GM19438 (cell line): ENCODE data around the gene KIF4B.
"Not testable (repeated sequence)": the region's sequence is repeated elsewhere in the genome, so short reads cannot be mapped to it uniquely, and the experiment has no call there.

ENCODE experiments used
- ATAC-seq: cut with Tn5 transposase; IDR thresholded peaks from one replicate; pipeline ENCODE4 v1.9.1; 2021; ENCODE audit warnings: low read depth; ENCODE audit not compliant: unreplicated experiment

KIF4B gene

GRCh38 chr5:155002722-155003121 is 10.8 kb upstream of the KIF4B start:
- not testable (repeated sequence) for ATAC-seq

DNA sequence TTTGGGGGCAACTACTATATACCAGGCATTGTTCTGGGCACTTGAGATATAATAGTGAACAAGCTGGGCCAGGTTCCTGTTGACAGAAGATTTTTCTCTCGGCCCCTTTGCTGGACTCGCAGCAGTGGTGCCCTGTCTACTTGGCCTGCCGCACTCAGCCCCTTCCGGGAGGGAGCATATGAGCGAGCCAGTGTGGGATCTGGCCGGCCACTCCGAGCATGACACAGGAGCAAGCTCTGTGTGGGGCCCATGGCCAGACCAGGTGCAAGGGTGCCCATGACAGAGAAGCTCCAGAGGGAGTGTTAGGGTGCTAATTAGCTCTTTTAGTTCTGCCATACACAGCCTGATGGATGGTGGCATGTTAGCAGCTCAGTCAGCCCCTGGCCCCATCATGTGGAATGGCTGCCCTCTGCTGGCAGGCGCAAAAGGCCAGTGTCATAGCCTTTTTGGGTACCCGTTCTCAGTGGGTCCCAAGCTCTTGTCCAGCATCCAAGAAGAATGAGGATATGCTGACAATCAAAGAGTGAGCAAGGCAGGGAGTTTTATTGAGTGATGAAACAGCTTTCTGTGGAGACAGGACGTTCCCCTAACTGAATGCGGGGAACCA is 9.3 kb upstream of the KIF4B start:
- no peak for ATAC-seq

DNA sequence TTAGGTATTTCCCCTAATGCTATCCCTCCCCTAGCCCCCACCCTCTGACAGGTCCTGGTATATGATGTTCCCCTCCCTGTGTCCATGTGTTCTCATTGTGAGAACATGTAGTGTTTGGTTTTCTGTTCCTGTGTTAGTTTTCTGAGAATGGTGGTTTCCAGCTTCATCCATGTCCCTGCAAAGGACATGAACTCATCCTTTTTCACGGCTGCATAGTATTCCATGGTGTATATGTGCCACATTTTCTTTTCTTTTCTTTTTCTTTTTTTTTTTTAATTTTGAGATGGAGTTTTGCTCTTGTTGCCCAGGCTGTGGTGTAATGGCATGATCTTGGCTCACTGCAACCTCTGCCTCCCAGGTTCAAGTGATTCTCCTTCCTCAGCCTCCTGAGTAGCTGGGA is 7.3 kb upstream of the KIF4B start:
- not testable (repeated sequence) for ATAC-seq

DNA sequence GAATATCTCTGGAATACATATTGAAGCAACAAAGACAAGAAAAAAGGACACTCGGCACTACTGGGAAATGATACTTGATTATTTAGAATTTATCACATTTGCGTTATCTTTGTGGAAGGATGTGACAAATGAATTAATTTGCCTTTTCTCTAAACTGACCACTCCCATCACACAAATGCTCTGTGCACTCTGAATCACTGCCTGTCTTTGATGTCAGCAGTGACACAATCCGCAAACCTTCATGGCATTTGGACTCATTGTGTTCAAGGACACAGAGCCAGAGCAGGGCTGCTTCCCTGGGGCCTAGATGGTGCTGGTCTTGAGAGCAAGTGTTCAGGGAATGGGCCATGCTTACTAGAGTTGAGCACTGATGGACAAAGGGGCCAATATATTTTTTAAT is 4.9 kb upstream of the KIF4B start:
- no peak for ATAC-seq

DNA sequence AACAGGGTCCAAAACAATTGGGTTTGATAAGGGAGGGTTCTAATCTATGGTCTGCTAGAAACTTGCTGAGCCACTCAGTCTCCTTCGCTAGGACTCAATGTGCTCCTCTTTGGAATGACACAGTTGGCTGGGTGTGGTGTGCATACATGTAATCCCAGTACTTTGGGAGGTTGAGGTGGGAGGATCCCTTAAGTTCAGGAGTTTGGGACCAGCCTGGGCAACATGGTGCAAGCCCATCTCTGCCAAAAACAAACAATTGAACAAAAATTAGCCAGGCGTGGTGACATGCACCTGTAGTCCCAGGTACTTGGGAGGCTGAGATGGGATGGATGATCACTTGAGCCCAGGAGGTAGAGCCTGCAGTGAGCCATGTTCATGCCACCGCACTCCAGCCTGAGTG is 2.7 kb upstream of the KIF4B start:
- no peak for ATAC-seq

GRCh38 chr5:155015239-155015638 is 1.7 kb downstream of the KIF4B start:
- ATAC-seq = no peak

GRCh38 chr5:155017610-155018009 is 4.1 kb downstream of the KIF4B start:
- peak; percentile 92 for ATAC-seq

- ATAC-seq = no peak
Observed at GRCh38 chr5:155019601-155020226, 6.2 kb downstream of the KIF4B start.

DNA sequence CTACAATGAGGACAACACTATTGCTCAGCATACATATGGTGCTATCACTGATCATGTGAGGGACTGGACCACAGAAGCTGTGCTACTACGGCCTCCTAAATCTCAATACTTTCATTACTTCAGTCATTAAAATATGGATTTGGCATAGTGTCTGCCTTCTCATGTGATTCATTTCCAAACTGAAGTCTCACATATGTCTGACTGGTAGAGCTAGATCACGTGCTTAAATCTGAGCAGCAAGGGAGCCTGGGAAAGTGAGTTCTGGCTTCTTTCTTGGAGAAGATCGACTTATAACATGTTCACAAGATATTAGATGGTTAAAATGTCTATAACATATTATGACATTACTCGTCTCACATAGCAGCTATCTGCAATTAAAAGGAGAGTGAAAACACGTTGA is 8.3 kb downstream of the KIF4B start:
- no peak for ATAC-seq

- no peak for ATAC-seq
Observed at GRCh38 chr5:155023320-155023719, 9.8 kb downstream of the KIF4B start.

GRCh38 chr5:155024015-155024414 is 10.5 kb downstream of the KIF4B start:
- no peak for ATAC-seq

DNA sequence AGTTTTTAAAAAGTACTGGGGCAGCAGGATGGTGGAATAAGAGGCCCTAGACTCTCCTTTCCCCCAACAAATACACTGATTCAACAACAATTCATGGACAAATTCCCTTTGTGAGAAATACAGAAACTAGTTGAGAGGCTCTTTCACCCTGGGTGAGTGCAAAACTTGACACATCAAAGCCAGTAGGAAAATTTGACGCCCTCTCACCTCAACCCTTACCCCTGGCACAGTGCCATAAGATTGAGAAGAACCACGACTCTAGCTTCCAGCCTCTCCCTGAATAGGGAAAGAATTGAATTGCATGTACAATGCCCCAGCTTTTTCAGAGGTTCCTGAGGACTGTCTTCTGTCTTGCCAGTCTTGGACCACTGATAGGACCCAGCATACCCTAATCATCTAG is 12.3 kb downstream of the KIF4B start:
- no peak for ATAC-seq

DNA sequence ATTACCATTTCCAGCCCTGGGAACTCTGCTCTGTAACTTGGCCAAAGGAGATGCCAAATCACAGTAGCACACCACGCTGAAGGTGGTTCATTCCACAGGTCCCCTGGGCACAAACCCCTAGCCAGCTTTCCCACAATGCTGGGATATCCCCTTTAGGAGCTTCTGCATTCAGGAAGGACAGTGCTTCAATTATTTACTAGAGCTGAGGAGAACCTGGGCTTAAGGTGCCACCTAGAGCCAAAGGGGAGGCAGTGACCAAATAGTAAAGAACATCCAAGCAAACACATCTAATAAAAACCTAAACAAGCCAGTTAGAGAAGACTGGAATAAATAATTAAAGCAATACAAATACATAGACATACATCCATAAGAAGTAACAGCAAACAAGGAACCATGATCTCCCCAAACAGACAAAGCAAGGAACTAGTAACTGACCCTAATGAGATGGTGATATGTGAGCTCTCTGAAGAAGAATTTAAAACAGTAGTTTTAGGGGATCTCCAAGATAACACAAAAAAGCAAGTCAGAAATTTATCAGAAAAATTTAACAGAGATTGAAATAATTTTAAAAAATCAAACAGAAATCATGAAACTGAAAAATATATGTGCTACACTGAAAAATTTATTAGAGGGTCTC is 14.6 kb downstream of the KIF4B start:
- ATAC-seq = no peak

GRCh38 chr5:155029240-155029639 is 15.7 kb downstream of the KIF4B start:
- ATAC-seq = no peak

- not testable (repeated sequence) for ATAC-seq
Observed at GRCh38 chr5:155034145-155034744, 20.7 kb downstream of the KIF4B start.

DNA sequence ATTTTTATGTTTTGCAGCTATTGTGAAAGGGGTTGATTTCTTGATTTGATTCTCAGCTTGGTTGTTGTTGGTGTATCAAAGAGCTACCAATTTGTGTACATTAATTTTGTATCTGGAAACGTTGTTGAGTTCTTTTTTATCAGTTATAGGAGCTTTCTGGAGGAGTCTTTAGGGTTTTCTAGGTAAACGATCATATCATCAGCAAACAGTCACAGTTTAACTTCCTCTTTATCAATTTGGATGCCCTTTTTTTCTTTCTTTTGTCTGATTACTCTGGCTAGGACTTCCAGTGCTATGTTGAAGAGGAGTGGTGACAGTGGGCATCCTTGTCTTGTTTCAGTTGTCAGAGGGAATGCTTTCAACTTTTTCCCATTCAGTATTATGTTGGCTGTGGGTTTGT is 21.5 kb downstream of the KIF4B start:
- ATAC-seq = not testable (repeated sequence)

- ATAC-seq = no peak
Observed at GRCh38 chr5:155040984-155041653, 27.6 kb downstream of the KIF4B start.

DNA sequence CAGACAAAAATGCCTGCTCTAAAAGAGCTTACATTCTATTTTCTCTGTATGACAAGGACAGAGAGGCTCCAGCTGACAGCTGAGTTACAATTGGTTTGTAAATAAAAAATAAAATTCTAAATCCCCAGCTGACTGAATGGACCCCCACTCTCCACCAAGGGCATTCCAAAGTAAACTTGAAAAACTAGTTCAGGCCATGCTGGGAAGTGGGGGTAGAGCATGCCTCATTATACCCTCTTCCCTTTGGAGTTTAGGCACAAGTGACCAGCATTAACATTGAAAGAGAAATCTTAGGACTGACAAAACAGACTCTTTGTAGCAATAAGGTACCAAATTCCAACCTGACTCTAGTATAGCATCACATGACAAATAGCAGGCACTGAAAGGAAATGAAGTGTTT is 31.0 kb downstream of the KIF4B start:
- ATAC-seq = no peak

DNA sequence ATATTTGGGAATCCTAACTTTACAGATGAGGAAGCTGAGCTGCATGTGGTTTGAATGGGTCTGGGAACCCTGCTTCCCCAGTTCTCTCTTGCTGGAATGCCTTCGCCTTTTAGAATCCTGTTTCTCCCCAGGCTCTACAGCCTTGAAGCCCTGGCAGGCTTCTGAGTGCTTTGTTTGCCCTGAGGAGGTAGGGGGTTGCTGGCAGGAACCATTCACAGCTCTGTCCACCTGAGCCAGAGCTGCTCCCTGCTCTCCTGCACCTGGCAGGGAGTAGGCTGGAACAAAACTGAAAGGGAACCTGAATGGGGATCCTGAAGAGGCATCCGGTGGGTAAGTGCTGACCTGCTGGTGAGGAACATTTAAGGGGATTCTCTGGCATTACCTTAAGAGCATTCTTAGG is 33.0 kb downstream of the KIF4B start:
- ATAC-seq = no peak

- ATAC-seq = no peak
Observed at GRCh38 chr5:155047818-155048217, 34.3 kb downstream of the KIF4B start.
